ENCODE measurements around the gene SLC2A1.

The SLC2A1 gene

GRCh38 chr1:42958488-42959319 lies at the start of gene SLC2A1:
SLC2A1 (minus strand) TSS chr1:42958868; CDS start chr1:42958651, 217 bp downstream.
- DNase-seq (ENCODE audit: extremely low read depth, low read depth): no peak
- no peak for TF ChIP-seq CTCF (IDR thresholded peaks at IDR 0.05; ENCODE audit: low read depth, low read length)

GRCh38 chr1:43007377-43008114 lies 48.9 kb upstream of the SLC2A1 start:
- no peak for DNase-seq (ENCODE audit: extremely low read depth, low read depth)
- no peak for TF ChIP-seq CTCF (IDR thresholded peaks at IDR 0.05; ENCODE audit: low read depth, low read length)

- DNase-seq (ENCODE audit: extremely low read depth, low read depth): no peak
- no peak for TF ChIP-seq CTCF (IDR thresholded peaks at IDR 0.05; ENCODE audit: low read depth, low read length)
Measured at GRCh38 chr1:43005460-43006361, 47.0 kb upstream of the SLC2A1 start.

- no peak for TF ChIP-seq CTCF (IDR thresholded peaks at IDR 0.05; ENCODE audit: low read depth, low read length)
- DNase-seq (ENCODE audit: extremely low read depth, low read depth): no peak
Measured at GRCh38 chr1:43004587-43005459, 46.2 kb upstream of the SLC2A1 start.

- DNase-seq (ENCODE audit: extremely low read depth, low read depth): no peak
- TF ChIP-seq CTCF (IDR thresholded peaks at IDR 0.05; ENCODE audit: low read depth, low read length): no peak
Measured at GRCh38 chr1:43002766-43003165, 44.1 kb upstream of the SLC2A1 start.

GRCh38 chr1:43002116-43002515 lies 43.4 kb upstream of the SLC2A1 start:
- no peak for TF ChIP-seq CTCF (IDR thresholded peaks at IDR 0.05; ENCODE audit: low read depth, low read length)
- DNase-seq (ENCODE audit: extremely low read depth, low read depth): no peak
